Renal cortex interstitium (tissue), 11 donors: ENCODE measurements around the gene ZSWIM6. TPM values are rescaled to one million over a fixed set of nuclear protein-coding genes. Genes with fewer than 3 reads are reported as not detected.

Experiments
- DNase-seq, 11 donors: peaks; one replicate each; pipeline ENCODE4 v3.0.0-alpha.2; 2013; ENCODE audit warnings: low read depth in 9 of 11, low spot score in 4 of 11; ENCODE audit errors: extremely low read depth in 1 of 11
- polyA plus RNA-seq, 3 donors: library from polyadenylated mRNA; unstranded; fragments of 120-200 nt; gene quantifications; one replicate each; pipeline ENCODE4 v1.2.1, GENCODE V29; 2013; ENCODE audit not compliant: insufficient read length in 3 of 3

ZSWIM6 gene
- polyA plus RNA-seq, 3 donors, result 26.8 to 30.5 (median 29.5) TPM

DNA sequence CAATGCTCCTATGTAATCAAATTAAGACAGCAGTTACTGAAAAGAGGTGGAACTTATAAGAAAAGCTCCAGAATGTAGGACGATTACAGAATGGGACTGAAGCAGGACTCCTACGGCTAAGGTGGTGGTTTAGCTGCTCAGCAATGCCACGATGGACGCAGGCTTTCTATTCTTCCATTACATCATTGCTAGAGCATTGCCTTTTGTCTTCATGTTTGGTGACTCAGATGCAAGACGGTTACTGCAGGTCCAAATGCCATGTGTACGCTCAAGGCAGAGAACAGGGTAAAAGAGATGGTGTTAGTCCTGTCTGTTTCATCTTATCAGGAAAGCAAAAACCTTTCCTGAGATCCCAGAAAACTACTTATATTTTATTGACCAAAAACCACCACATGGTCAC lies 255.1 kb downstream of the ZSWIM6 start:
- no peak for DNase-seq

GRCh38 chr5:61588216-61588615 lies 256.2 kb downstream of the ZSWIM6 start:
- no peak for DNase-seq

GRCh38 chr5:61589946-61590345 lies 257.9 kb downstream of the ZSWIM6 start:
- DNase-seq, result no peak

- no peak for DNase-seq
These were observed 258.4 kb downstream of the ZSWIM6 start for GRCh38 chr5:61590473-61590872.

DNA sequence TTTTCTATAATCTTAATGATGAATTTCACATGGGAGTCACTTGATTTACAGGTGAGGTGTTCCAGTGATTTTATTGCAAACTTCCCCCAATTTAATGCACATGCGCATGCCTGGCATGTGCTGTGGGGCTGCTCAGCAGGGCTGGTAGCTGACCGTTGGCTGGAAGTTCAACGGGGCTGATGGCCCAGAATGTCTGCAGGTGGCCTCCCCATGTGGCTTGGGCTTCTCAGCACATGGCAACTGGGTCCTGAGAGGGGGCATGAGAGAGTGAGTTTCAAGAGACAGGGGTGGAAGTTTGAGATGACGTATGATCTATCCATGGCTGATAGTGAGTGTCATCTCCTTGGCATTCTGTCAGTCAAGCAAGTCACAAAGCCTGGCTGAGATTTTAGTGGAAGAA lies 259.8 kb downstream of the ZSWIM6 start:
- no peak for DNase-seq

DNA sequence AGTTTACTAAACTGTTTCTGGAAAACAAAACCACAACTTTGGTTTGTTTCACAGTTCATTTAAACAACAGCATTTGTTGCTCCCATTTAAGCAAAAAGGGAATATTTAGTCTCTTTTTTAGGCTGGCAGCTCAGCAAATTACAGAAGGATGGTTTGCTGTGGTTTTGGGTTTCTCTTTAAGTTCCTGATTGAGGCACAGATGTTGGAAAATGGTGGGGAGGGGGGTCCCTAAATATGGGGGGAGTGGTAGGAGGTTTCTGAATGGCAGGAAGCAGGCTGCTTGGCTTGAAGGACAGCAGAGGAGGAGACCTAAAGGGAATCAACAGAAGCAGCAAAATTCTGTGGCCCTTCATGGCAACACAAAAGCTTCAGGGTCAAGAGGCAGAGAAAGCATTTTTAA lies 263.4 kb downstream of the ZSWIM6 start:
- no peak for DNase-seq

Other genes with a start within 250 kb of the ZSWIM6 start
- gene SMIM15, start 169.8 kb upstream of the ZSWIM6 start, polyA plus RNA-seq, result 10 to 100 TPM; 81.0 to 98.0 (median 88.0) TPM